Germinal center (tissue), 1 donor: ENCODE results near the gene KRTAP12-2.

ENCODE experiments used
- DNase-seq: peaks from one replicate; pipeline ENCODE4 v3.0.0; 2012; ENCODE audit warnings: mixed read lengths, low spot score

The KRTAP12-2 gene

DNA sequence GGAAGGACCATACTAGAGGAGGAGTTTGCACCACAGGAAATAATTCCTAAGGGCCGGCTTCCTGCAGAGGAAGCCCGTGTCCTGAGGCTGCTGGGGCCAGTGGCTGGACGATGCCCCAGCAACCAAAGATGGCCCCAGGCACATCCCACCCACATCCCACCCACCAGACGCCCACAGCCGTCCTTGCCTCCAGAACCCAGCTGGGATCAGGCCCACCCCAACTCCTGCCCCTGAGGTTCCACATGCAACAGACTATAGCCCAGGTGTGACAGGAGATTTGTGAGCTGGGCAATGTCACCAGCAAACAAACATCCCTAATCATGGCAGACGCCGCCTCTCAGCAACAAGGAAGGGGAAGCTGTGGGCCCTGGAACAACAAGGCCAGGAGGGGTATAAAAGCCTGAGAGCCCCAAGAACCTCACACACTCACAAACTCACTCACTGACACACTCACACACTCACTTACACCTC is 40.0 kb downstream of the KRTAP12-2 start, which contains the start of gene KRTAP10-9:
Gene KRTAP10-9 (plus strand): TSS at position 421 of the 471 bp plus-strand sequence. CDS start 79 bp downstream, outside the sequence.
- DNase-seq: no peak

DNA sequence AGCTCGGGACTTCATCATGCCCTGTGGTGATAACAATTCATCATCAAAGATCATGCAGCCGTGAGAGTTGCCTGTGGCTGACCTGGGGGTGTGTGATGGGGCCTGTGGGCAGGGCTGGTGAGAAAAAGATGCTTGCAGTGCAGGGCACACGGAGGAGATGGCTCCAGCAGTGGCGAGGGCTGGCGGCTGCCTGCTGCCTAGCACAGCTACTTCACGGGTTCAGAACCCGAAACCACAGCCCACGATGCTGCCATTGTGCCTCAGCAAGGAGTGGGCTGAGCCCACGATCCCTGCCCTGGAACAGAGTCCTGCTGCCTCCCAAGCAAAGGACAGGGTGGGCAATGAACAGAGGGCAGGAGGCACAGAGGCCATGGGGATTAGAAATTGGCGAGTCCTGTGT is 40.5 kb downstream of the KRTAP12-2 start:
- DNase-seq: no peak

DNA sequence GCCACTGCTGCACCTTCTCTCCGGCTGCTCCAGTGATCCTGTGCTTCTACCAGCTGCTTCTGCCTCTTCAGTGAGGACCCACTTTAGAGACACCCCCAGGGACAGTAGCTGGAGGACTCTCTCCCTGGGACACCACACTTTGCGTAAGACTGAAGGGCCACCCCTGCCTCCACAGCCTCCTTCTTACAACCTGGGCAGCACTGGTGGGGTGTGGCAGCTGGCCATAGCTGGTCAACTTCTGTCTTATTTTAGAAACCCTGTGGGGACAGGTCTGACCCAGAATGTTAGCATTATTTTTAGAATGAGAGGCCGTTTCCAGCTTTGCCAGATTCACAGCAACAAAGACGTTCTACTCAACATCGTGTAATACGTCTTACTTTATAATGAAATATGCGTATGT is 41.0 kb downstream of the KRTAP12-2 start:
- DNase-seq: no peak

DNA sequence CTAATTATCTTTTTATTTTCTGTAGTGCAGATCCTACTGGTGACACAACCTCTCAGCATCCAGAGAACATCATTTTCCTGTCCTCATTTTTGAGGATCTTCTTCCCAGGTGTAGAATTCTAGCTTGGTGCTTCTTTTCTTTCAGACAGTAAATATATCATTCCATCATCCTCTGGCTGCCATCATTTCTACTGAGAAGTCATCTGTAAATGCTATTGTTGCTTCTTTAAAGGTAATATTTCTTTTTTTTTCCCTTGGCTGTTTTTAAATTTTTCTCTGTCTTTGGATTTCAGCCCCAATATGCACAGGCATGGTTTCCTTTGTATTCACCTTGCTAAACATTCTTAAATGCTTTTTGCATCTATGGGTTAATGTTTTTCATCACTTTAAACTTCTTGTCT is 43.2 kb downstream of the KRTAP12-2 start:
- no peak for DNase-seq

DNA sequence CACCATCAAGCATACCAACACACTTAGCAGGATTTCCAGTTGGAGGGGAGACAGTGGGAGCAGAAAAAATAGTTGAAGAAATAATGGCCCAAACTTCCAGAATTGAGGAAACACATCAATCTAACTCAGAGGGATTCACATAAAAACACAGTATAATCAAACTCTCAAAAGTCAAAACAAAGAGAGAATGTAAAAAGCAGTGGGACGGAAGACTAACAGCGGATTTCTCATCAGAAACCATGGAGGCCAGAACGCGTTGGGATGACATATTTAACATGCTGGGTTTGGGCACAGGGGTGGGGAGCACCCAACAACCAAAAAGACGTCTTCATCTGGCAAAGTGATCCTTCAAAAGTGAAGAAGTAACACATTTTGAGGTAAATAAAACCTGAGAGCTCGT is 46.8 kb downstream of the KRTAP12-2 start:
- no peak for DNase-seq

DNA sequence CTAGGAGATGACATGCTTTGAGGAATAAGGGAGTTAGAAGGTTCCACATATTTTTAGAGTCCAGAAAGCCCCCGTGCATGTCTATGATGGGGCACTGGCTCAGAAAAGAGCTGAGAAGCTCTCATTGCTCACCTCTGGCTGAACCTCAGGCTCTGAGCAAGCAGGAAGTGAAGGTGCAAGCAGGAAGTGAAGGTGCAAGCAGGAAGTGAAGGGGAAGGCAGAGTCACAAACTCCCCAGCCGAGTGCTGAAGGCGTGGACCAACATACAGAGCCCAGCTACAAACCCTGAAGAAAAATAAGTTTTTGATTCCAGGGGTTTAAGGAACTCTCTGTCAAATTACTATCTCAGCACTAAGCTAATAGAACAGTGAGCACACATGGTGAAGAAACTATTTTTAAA is 47.8 kb downstream of the KRTAP12-2 start:
- no peak for DNase-seq

DNA sequence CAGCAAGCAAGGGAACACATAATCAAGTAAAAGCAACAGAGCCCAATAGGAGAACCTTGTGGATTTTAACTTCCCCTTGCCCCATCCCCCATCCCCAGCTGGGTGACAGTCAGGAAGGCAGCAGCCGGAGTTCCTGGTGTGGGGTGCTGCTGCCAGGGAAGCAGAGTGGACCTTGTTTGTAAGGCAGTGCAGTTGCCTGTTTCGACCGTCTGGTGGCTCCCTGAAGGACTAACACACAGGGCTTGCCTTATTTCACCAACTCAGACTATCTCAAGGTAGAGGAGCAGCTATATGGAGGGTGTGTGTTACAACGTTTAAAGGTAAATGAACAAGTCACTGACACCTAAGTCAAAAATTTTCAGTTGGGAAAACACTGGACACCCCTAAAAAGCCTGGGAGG is 48.2 kb downstream of the KRTAP12-2 start:
- DNase-seq: no peak

DNA sequence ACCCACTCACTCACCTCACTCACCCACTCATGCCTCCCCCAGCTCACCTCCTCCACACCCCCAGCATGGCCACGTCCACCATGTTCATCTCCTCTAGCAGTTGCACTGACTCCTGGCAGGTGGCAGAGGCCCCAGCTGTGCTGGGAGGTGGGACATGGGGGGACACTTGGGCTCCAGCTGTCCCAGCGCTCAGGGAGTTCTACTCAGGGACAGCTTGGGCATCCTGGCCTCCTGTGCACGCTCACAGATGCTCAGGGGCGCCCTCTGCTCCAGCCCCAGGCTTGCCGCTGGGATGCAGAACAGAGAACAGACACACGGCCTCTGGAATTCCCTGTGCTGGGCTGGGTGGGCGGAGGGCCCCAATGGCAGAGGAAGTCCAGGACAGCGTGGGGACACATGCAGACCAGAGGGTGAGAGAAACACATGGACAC is 49.6 kb downstream of the KRTAP12-2 start:
- DNase-seq: no peak

DNA sequence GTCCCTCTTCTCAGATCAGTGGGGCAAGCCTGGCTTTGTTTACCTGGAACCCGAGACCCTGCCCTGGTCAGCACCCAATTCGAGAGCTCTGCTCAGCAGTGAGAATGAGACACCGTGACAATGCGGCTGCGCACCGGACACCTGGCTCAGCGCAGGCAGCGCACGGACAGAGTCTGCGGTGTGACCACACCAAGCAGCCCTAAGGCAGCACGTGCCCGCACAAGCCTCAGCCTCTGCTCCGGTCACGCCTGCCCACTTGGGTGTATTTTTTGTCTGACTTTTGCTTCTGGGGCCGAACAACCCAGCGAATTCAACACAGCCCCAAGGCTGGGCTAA is 50.2 kb downstream of the KRTAP12-2 start:
- DNase-seq: no peak
